ENCODE data around the gene JUNB. TPM values are rescaled to one million over a fixed set of nuclear protein-coding genes. Genes with fewer than 3 reads are reported as not detected.
A peak's percentile ranks its signal among the peaks of the same experiment; 100 is the strongest.

JUNB gene
- total and polyA plus RNA-seq, 2 of the 13 experiments (the other 11 are each of a cell fraction or from before 2014, with no cell fraction given), result 7.7 to 8.2 TPM

GRCh38 chr19:12806242-12807081 lies 15.2 kb downstream of the JUNB start, which contains the start of gene RNASEH2A (continued):
- TF ChIP-seq NR2F1 (CRISPR knock-in tag; IDR thresholded peaks at IDR 0.05) (no peak), KLF6 (CRISPR knock-in tag; IDR thresholded peaks at IDR 0.05) (0 out of 2 replicates have a peak, but pooled peaks have one; percentile 57), ZNF275 (CRISPR knock-in tag; IDR thresholded peaks at IDR 0.05; ENCODE audit: borderline replicate concordance) (no peak), GABPA (IDR thresholded peaks at IDR 0.05; ENCODE audit: low read depth, low read length) (no peak), GABPA (CRISPR knock-in tag; IDR thresholded peaks at IDR 0.05; ENCODE audit: low read depth) (peak; percentile 49; the same call in 1 of the 2 replicates), CSRNP2 (CRISPR knock-in tag; conservative IDR thresholded peaks at IDR 0.05; ENCODE audit: low read depth) (no peak), ZNF792 (CRISPR knock-in tag; IDR thresholded peaks at IDR 0.05) (peak; percentile 64; the same call in 1 of the 2 replicates), ZNF558 (CRISPR knock-in tag; IDR thresholded peaks at IDR 0.05; ENCODE audit: borderline replicate concordance) (no peak; the same call in 1 of the 2 replicates), ZNF256 (CRISPR knock-in tag; conservative IDR thresholded peaks at IDR 0.05) (0 out of 2 replicates have a peak, but pooled peaks have one; percentile 32), RFX3 (CRISPR knock-in tag; IDR thresholded peaks at IDR 0.05) (no peak), NPAS2 (CRISPR knock-in tag; IDR thresholded peaks at IDR 0.05; ENCODE audit: borderline replicate concordance) (no peak), PAXIP1 (CRISPR knock-in tag; conservative IDR thresholded peaks at IDR 0.05) (peak; percentile 28; the same call in 1 of the 2 replicates), CBFB (CRISPR knock-in tag; IDR thresholded peaks at IDR 0.05) (peak; percentile 59; the same call in 1 of the 2 replicates), ZNF607 (CRISPR knock-in tag; IDR thresholded peaks at IDR 0.05; ENCODE audit: borderline replicate concordance) (no peak; the same call in none of the 2 replicates), ZBTB43 (CRISPR knock-in tag; conservative IDR thresholded peaks at IDR 0.05) (peak; percentile 74; the same call in 1 of the 2 replicates), ZNF687 (CRISPR knock-in tag; IDR thresholded peaks at IDR 0.05) (peak; percentile 97)

All from HepG2 (cell line).